Subcutaneous adipose tissue (tissue), 4 donors: ENCODE measurements around the gene KDM2B. TPM values are rescaled to one million over a fixed set of nuclear protein-coding genes. Genes with fewer than 3 reads are reported as not detected.

Experiments
- small RNA-seq: library from RNA; depleted of rRNA; stranded (forward); fragments of <200 nt; gene quantifications from one replicate; pipeline ENCODE3, GENCODE V24; 2016
- total RNA-seq, 4 donors: library from RNA; depleted of rRNA; stranded (reverse); fragments of >200 nt; gene quantifications; one replicate each; pipeline ENCODE4 v1.1.0, GENCODE V29; 2016
- TF ChIP-seq, protein P1 (sequence below): fragments of 450-650 bp; IDR thresholded peaks from one replicate; pipeline ENCODE4 v1.5.1; 2016; ENCODE audit warnings: low read depth, mild to moderate bottlenecking, control low read depth, antibody characterized with exemption, moderate library complexity

KDM2B gene
- total RNA-seq, 4 donors from 2014 or later, result 13.9 to 22.6 (median 16.2) TPM

- TF ChIP-seq, protein P1, sequence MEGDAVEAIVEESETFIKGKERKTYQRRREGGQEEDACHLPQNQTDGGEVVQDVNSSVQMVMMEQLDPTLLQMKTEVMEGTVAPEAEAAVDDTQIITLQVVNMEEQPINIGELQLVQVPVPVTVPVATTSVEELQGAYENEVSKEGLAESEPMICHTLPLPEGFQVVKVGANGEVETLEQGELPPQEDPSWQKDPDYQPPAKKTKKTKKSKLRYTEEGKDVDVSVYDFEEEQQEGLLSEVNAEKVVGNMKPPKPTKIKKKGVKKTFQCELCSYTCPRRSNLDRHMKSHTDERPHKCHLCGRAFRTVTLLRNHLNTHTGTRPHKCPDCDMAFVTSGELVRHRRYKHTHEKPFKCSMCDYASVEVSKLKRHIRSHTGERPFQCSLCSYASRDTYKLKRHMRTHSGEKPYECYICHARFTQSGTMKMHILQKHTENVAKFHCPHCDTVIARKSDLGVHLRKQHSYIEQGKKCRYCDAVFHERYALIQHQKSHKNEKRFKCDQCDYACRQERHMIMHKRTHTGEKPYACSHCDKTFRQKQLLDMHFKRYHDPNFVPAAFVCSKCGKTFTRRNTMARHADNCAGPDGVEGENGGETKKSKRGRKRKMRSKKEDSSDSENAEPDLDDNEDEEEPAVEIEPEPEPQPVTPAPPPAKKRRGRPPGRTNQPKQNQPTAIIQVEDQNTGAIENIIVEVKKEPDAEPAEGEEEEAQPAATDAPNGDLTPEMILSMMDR, result no peak
Measured at GRCh38 chr12:121397521-121397920, 183.3 kb downstream of the KDM2B start.

- TF ChIP-seq, protein P1, result no peak
Measured at GRCh38 chr12:121392325-121392716, 188.5 kb downstream of the KDM2B start.

GRCh38 chr12:121391619-121392324, 189.1 kb downstream of the KDM2B start:
- TF ChIP-seq, protein P1, result no peak

DNA sequence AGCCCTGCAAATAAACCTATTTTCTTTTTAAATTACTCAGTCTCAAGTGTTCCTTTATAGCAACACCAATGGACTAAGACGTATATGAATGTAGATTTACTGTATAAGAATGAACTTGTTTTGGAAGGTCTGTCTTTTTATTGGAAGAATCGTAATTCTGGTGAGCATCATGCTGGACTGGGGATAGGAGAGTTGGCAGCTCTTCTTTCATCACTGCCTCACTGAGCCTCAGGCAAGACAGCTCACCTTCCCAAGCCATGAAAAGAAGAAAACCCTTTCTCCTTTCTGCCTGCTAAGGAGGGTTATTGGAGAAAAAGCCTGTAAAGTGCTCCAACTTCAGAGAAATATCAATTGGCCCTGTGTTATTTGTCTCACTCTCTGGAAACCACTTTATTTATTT, 190.0 kb downstream of the KDM2B start:
- TF ChIP-seq, protein P1, result no peak

DNA sequence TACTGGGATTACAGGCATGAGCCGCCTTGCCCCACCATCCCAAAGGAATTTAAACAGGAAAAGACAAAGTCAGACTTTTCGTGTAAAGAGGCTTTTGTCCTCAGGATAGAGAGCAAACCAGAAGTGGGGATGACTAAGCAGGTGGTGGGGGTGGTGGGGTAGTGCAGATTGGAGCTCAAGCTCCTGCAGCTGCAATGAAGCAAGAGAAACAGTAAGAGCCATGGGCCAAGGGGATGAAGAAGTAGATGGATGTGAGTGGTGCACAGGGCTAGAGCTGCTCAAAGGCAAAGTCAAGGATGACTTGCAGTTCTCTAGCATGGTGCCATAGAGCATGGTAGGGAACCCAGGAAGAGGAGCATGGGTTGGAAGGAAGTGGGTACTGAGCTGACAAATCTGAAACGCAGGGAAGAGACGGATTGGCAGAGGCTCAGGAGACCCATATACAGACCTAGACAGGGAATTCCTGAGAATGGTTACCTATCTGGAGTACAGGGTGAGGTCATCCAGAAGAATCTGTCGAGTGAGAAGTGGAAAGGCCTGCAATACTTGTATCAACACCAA, 192.3 kb downstream of the KDM2B start:
- TF ChIP-seq, protein P1, result no peak

DNA sequence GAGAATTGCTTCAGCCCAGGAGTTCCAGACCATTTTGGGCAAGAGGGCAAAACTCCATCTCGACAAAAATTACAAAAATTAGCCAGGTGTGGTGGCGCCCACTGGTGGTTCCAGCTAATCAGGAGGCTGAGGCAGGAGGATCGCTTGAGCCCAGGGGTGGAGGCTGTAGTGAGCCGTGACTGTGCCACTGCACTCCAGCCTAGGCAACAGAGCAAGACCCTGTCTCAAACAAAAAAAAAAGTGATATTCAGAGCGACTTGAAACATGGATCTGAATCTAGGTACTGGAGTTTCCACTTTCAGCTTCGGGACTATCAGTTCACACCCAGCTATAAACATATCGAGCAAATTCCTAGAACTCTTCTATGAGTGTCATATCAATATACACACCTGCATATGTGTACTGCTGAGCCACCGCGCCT, 197.2 kb downstream of the KDM2B start:
- TF ChIP-seq, protein P1, result no peak

DNA sequence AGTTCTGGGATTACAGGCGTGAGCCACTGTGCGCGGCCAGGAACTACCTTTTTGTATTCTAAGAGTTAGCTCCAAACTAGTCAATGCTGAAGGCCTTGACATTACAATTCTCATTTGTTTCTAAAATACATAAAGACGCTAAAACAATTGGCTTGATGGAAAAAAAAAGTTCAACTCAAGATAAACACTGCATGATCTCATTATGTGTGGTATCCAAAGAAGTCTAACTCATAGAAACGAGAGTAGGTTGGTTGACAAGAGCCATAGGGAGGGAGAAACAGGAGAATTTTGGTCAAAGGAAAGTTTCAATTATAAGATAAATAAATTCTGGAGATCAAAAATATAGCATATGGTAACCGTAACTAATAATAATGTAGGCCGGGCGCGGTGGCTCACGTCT, 200.9 kb downstream of the KDM2B start:
- TF ChIP-seq, protein P1, result no peak

Small RNAs within 50 kb of the gene (small RNA-seq; reads per million reads assigned to genes)
- gene RNU6-1004P, result not detected

Other genes starting within 250 kb of the KDM2B start
- 100 to 1,000 TPM; 109 to 135 (median 127) TPM for gene ANAPC5, start 228.6 kb downstream of the KDM2B start, total RNA-seq
- gene RNF34, start 180.9 kb downstream of the KDM2B start, total RNA-seq, result 10 to 100 TPM; 28.7 to 37.2 (median 35.5) TPM
- gene ORAI1, start 45.5 kb upstream of the KDM2B start, total RNA-seq, result 1 to 10 TPM; 5.1 to 8.3 (median 6.8) TPM
- 1 to 10 TPM in 1 of 4 donors, not detected in 3; 1.3 TPM for gene MORN3, start 88.6 kb upstream of the KDM2B start, total RNA-seq
- gene TMEM120B, start 131.7 kb upstream of the KDM2B start, total RNA-seq, result 10 to 100 TPM in 1 of 4 donors, 1 to 10 TPM in 3; 2.7 to 15.4 (median 3.2) TPM
- gene RHOF, start 212.7 kb upstream of the KDM2B start, total RNA-seq, result 10 to 100 TPM in 2 of 4 donors, 1 to 10 TPM in 2; 1.6 to 17.0 (median 11.4) TPM
- 10 to 100 TPM in 1 of 4 donors, 1 to 10 TPM in 3; 3.7 to 14.7 (median 6.4) TPM for gene SETD1B, start 223.0 kb upstream of the KDM2B start, total RNA-seq